Endodermal cell (in vitro differentiated cells): ENCODE results near the gene PDGFRB. TPM values are rescaled to one million over a fixed set of nuclear protein-coding genes. Genes with fewer than 3 reads are reported as not detected.

Source experiments
- DNase-seq: peaks from one replicate; pipeline ENCODE4 v3.0.0-alpha.2; 2017
- H3K27ac ChIP-seq: 2 replicates; pipeline ENCODE4 v1.5.1; 2013; ENCODE audit warnings: mild to moderate bottlenecking, low read depth, low read length, moderate library complexity
- H3K27me3 ChIP-seq: 2 replicates; pipeline ENCODE4 v1.6.1; 2013; ENCODE audit warnings: mild to moderate bottlenecking, low read length, moderate library complexity; ENCODE audit not compliant: insufficient read depth, control insufficient read depth, poor library complexity, severe bottlenecking
- H3K36me3 ChIP-seq: 2 replicates; pipeline ENCODE4 v1.7.0; 2013; ENCODE audit warnings: mild to moderate bottlenecking, low read length, moderate library complexity; ENCODE audit not compliant: control insufficient read depth, insufficient read depth
- H3K4me1 ChIP-seq: one replicate; pipeline ENCODE4 v1.7.0; 2013; ENCODE audit warnings: low read length; ENCODE audit not compliant: control insufficient read depth, insufficient read depth
- H3K4me3 ChIP-seq: 2 replicates; pipeline ENCODE4 v1.5.1; 2013; ENCODE audit warnings: mild to moderate bottlenecking, low read length, moderate library complexity
- H3K9ac ChIP-seq: 2 replicates; pipeline ENCODE4 v1.6.1; 2013; ENCODE audit warnings: mild to moderate bottlenecking, low read length, moderate library complexity; ENCODE audit not compliant: poor library complexity, severe bottlenecking; ENCODE audit errors: extremely low read depth
- H3K9me3 ChIP-seq: 2 replicates; pipeline ENCODE4 v1.6.1; 2013; ENCODE audit warnings: mild to moderate bottlenecking, low read length, moderate library complexity; ENCODE audit not compliant: control insufficient read depth
- H3K27ac Mint-ChIP-seq: 2 replicates; pipeline ENCODE4 v1.8.0; 2020; ENCODE audit warnings: mixed read lengths
- H3K27me3 Mint-ChIP-seq: 2 replicates; pipeline ENCODE4 v1.8.0; 2021; ENCODE audit warnings: mild to moderate bottlenecking, mixed read lengths; ENCODE audit not compliant: insufficient read depth
- H3K36me3 Mint-ChIP-seq: 2 replicates; pipeline ENCODE4 v1.8.0; 2020; ENCODE audit warnings: low read depth, mixed read lengths
- H3K4me1 Mint-ChIP-seq: 2 replicates; pipeline ENCODE4 v1.8.0; 2020; ENCODE audit warnings: mixed read lengths
- H3K4me3 Mint-ChIP-seq: 2 replicates; pipeline ENCODE4 v1.8.0; 2020; ENCODE audit warnings: mild to moderate bottlenecking, moderate library complexity, mixed read lengths
- H3K9me3 Mint-ChIP-seq: 2 replicates; pipeline ENCODE4 v1.8.0; 2020; ENCODE audit warnings: mild to moderate bottlenecking, mixed read lengths
- WGBS, 2 experiments: methylation state at CpG; one replicate each; pipeline versions ENCODE4 v1.1.5 to v1.1.7; 2013; ENCODE audit warnings: missing lambda C conversion rate in 2 of 2, mixed read lengths in 1 of 2; ENCODE audit not compliant: insufficient coverage in 1 of 2, insufficient read length in 1 of 2; 5-methylcytosine and 5-hydroxymethylcytosine counted together
- total RNA-seq, 2 donors: library from RNA; stranded (reverse); fragmentation: NEBNext Ultra II Directional in 1 of 2; extraction: Animal tissue kit (Norgen Biotek cat#: 25700) in 1 of 2; gene quantifications; 2 replicates in 1 of 2; 3 replicates in 1 of 2; pipeline ENCODE4 v1.2.1, GENCODE V29; 2021
- TF ChIP-seq, protein P1 (sequence below): fragments of 200-600 bp; sonication (generic); conservative IDR thresholded peaks from 2 replicates; pipeline ENCODE4 v1.5.0; 2021; ENCODE audit warnings: antibody characterized with exemption, mild to moderate bottlenecking

PDGFRB gene
- total RNA-seq, 2 donors from 2014 or later, result 4.1 to 6.5 TPM

DNA sequence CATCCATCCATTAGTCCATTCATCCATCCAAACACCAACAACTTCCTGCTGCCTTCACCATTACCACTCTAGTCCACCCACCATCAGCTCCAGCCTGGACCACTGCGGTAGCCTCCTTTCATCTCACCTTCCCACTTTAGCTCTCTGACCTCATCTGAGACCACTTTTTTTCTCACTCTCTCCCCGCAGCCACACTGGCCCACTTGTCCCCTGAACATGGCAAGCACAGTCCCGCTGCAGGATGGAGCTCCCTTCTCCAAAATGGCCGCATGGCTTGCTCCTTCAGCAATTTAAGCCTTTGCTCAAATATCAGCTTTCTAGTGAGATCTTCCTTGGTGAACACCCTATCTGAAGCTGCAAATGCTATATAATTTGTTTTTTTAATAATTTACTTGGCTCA lies 80.4 kb downstream of the PDGFRB start:
- Histone ChIP-seq H3K9me3 (no peaks in the 10 kb centered on the region), H3K9ac (no peak overlapping the region), H3K27me3 (peaks cover 19% of the 10 kb centered on the region), H3K4me3 (no peak overlapping the region), H3K27ac (no peak overlapping the region), H3K4me1 (no peaks in the 10 kb centered on the region), H3K36me3 (no peaks in the 10 kb centered on the region)
- Mint-ChIP-seq H3K36me3 (no peaks in the 10 kb centered on the region), H3K4me1 (no peaks in the 10 kb centered on the region), H3K27me3 (peaks cover 3% of the 10 kb centered on the region), H3K27ac (no peak overlapping the region), H3K9me3 (no peaks in the 10 kb centered on the region), H3K4me3 (no peak overlapping the region)
- TF ChIP-seq, protein P1, sequence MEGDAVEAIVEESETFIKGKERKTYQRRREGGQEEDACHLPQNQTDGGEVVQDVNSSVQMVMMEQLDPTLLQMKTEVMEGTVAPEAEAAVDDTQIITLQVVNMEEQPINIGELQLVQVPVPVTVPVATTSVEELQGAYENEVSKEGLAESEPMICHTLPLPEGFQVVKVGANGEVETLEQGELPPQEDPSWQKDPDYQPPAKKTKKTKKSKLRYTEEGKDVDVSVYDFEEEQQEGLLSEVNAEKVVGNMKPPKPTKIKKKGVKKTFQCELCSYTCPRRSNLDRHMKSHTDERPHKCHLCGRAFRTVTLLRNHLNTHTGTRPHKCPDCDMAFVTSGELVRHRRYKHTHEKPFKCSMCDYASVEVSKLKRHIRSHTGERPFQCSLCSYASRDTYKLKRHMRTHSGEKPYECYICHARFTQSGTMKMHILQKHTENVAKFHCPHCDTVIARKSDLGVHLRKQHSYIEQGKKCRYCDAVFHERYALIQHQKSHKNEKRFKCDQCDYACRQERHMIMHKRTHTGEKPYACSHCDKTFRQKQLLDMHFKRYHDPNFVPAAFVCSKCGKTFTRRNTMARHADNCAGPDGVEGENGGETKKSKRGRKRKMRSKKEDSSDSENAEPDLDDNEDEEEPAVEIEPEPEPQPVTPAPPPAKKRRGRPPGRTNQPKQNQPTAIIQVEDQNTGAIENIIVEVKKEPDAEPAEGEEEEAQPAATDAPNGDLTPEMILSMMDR, result no peak
- 93 to 100% methylated on average over 2 to 4 of the region's 4 CpGs for WGBS, 2 experiments
- DNase-seq, result no peak

- WGBS, 2 experiments, result 87 to 90% methylated on average over 3 of the region's 3 CpGs
- H3K4me1 Mint-ChIP-seq, result no peaks in the 10 kb centered on the region
- H3K27me3 Mint-ChIP-seq, result peaks cover 3% of the 10 kb centered on the region
- no peaks in the 10 kb centered on the region for H3K9me3 Mint-ChIP-seq
- Histone ChIP-seq H3K4me3 (no peak overlapping the region), H3K9me3 (no peaks in the 10 kb centered on the region), H3K9ac (no peak overlapping the region), H3K36me3 (no peaks in the 10 kb centered on the region), H3K27ac (no peak overlapping the region), H3K4me1 (no peaks in the 10 kb centered on the region), H3K27me3 (peaks cover 19% of the 10 kb centered on the region)
- no peaks in the 10 kb centered on the region for H3K36me3 Mint-ChIP-seq
- TF ChIP-seq, protein P1, result no peak
- no peak overlapping the region for H3K4me3 Mint-ChIP-seq
- H3K27ac Mint-ChIP-seq, result no peak overlapping the region
- DNase-seq, result no peak
These were observed 82.0 kb downstream of the PDGFRB start for GRCh38 chr5:150073677-150074076.

- H3K36me3 Mint-ChIP-seq, result no peaks in the 10 kb centered on the region
- Histone ChIP-seq H3K9ac (no peak overlapping the region), H3K4me1 (no peaks in the 10 kb centered on the region), H3K4me3 (no peak overlapping the region), H3K9me3 (no peaks in the 10 kb centered on the region), H3K36me3 (no peaks in the 10 kb centered on the region), H3K27ac (no peak overlapping the region), H3K27me3 (peaks cover 19% of the 10 kb centered on the region)
- TF ChIP-seq, protein P1, result no peak
- no peaks in the 10 kb centered on the region for H3K4me1 Mint-ChIP-seq
- no peak overlapping the region for H3K4me3 Mint-ChIP-seq
- DNase-seq, result peak; percentile 28
- no peaks in the 10 kb centered on the region for H3K9me3 Mint-ChIP-seq
- no peak overlapping the region for H3K27ac Mint-ChIP-seq
- H3K27me3 Mint-ChIP-seq, result no peaks in the 10 kb centered on the region
- WGBS, 2 experiments, result 88 to 95% methylated on average over 2 to 5 of the region's 5 CpGs
These were observed 82.5 kb downstream of the PDGFRB start for GRCh38 chr5:150073086-150073625.
